ENCODE results near the gene BRICD5. TPM values are rescaled to one million over a fixed set of nuclear protein-coding genes. Genes with fewer than 3 reads are reported as not detected.

The BRICD5 gene
- total RNA-seq, 1 experiment from 2014 or later, result 33.6 TPM

DNA sequence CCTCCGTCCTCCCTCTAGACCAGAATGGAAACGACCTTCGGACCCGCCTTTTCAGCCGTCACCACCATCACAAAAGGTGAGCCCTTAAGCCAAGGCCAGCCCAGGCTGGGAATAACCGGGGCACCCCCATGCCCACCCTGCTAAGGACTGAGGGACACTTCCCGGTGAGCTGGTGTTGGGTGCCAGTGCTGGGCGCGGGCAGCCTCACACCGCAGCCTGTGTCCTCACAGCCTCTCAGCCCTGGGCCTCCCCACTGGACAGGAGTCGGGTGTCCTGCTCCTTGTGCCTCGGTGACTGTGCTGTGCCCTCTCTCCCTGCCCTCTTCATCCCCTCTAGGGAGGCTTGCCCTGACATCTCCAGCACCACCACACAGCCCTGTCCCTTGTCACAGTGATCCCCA lies 44.8 kb downstream of the BRICD5 start:
- DNase-seq (ENCODE audit: low spot score), result no peak

DNA sequence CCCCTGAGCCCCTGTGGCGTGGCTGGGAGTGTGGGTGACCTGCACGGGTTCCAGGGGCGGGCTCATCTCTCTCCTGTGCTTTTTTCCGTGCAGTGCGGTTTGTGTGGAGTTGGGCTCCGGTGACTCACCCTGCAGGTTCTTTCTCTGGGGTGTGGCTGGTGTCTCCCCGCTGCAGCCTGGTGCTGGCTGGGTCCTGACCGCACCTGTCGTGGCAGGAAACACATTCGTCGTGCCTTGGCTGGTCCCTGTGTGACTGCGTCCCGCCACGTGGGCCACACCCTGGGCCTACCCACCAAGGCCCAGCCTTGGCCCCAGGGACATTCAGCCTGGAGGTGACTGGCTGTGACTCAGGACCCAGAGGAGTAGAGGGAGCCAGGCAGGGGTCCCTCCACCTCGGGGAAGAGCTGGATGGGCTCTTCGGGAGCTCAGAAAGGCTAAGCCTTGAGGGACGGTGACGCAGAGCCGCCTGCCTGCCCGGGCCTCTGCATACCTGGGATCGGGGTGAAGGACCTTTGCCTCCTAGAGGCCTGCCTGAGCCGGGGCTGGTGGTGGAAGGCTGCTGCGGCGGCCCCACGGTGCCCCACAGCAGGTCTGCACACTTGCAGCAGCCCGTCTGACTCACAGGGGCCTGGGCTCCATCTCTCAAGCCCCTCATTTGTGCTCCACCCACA lies 47.3 kb downstream of the BRICD5 start:
- DNase-seq (ENCODE audit: low spot score), result peak; percentile 81

DNA sequence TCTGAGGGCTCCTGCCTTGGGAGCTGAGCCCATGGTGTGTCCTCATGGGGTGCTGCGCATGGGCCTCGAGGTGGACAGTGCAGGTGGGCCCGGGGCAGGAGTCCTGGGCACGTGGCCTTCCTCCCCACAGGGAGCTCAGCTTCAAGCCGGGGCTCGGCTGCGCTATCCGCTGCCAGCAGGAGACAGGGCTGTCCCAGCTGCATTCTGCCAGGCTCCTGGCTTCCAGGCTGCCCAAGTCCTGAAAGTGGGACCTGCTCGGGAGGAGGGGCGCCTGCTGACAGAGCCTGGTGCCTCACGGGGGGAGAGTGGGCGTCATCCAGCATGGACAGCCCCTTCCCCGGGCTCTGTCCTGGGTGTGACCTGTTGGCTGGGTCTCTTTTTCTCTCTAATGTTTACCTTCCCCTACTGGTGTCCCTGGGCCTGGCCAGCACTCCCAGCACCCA lies 48.0 kb downstream of the BRICD5 start:
- peak; percentile 43 for DNase-seq (ENCODE audit: low spot score)

DNA sequence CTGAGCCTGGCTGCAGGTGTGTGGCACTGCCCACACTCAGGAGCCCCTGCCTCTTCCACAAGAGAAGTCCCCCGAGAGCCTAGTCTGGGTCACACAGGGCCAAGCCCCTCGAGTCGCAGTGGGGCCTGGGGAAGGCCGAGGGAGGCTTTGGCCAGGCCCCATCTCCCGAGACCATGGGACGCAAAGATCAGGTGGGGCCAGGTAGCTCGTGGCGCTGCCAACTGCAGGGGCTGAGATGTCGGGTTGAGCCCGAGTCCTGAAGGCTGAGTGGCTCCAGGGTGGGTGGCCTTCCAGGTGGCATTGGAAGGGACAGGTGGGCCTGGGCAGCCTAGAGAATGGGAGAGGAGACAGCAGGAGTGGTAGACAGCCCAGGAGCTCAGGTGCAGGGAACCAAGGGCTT lies 48.8 kb downstream of the BRICD5 start:
- no peak for DNase-seq (ENCODE audit: low spot score)

DNA sequence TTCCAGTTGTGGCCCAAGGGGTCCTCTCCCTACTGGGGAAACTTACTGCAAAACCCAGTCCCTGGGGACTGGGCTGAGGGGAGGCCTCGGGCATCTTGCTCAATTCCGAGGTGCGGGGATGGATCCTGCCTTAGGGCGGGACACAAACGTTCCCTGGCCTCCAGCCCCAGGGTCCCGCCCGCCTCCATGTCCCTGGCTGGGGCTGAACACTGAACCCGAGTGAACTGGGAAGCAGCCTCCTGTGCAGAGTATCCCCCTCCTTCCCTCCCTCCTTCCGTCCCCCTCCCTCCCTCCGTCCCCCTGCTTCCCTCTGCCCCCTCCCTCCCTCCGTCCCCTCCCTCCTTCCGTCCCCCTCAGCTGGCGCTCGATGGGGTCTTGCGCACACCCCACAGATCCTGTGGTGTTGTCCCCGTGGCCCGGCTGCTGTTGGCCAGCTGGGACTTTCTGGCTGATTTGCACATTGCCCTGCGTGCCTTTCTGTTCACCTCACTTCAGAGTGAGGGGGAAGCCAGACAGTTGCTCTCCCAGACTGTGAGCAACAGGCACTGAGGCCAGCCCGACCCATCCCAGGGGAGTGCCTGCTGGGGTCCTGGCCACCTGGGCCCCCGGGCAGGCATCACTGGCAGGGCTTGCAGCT lies 49.6 kb downstream of the BRICD5 start:
- DNase-seq (ENCODE audit: low spot score), result no peak

Other genes with a start within 250 kb of the BRICD5 start
- 4,154 and 4,232 TPM in 2 replicates for gene RPS2, start 246.0 kb downstream of the BRICD5 start, total RNA-seq (2014; rRNA removed; shearing (Covaris generic))
- not detected in 2 replicates for gene RNF151, start 244.0 kb downstream of the BRICD5 start, total RNA-seq (2014; rRNA removed; shearing (Covaris generic))
- gene TBL3, start 238.8 kb downstream of the BRICD5 start, total RNA-seq (2014; rRNA removed; shearing (Covaris generic)), result 134 and 140 TPM in 2 replicates
- 141 and 161 TPM in 2 replicates for gene NOXO1, start 229.4 kb downstream of the BRICD5 start, total RNA-seq (2014; rRNA removed; shearing (Covaris generic))
- gene GFER, start 226.7 kb downstream of the BRICD5 start, total RNA-seq (2014; rRNA removed; shearing (Covaris generic)), result 51.7 and 70.3 TPM in 2 replicates
- gene SYNGR3, start 220.9 kb downstream of the BRICD5 start, total RNA-seq (2014; rRNA removed; shearing (Covaris generic)), result 1.9 and 2.3 TPM in 2 replicates
- 42.9 and 49.0 TPM in 2 replicates for gene ZNF598, start 201.0 kb downstream of the BRICD5 start, total RNA-seq (2014; rRNA removed; shearing (Covaris generic))
- gene NPW, start 191.1 kb downstream of the BRICD5 start, total RNA-seq (2014; rRNA removed; shearing (Covaris generic)), result 0.91 and 2.7 TPM in 2 replicates
- gene NHERF2, start 184.0 kb downstream of the BRICD5 start, total RNA-seq (2014; rRNA removed; shearing (Covaris generic)), result 258 and 259 TPM in 2 replicates
- 157 and 215 TPM in 2 replicates for gene NTHL1, start 163.0 kb downstream of the BRICD5 start, total RNA-seq (2014; rRNA removed; shearing (Covaris generic))
- 75.1 and 85.0 TPM in 2 replicates for gene TSC2, start 162.9 kb downstream of the BRICD5 start, total RNA-seq (2014; rRNA removed; shearing (Covaris generic))
- gene PKD1, start 75.0 kb downstream of the BRICD5 start, total RNA-seq (2014; rRNA removed; shearing (Covaris generic)), result 72.1 and 74.7 TPM in 2 replicates
- gene RAB26, start 62.2 kb downstream of the BRICD5 start, total RNA-seq (2014; rRNA removed; shearing (Covaris generic)), result 13.4 and 24.9 TPM in 2 replicates
- 166 and 170 TPM in 2 replicates for gene TRAF7, start 55.1 kb downstream of the BRICD5 start, total RNA-seq (2014; rRNA removed; shearing (Covaris generic))
- gene CASKIN1, start 14.3 kb downstream of the BRICD5 start, total RNA-seq (2014; rRNA removed; shearing (Covaris generic)), result 0.08 and 2.5 TPM in 2 replicates
- gene MLST8, start 5.4 kb downstream of the BRICD5 start, total RNA-seq (2014; rRNA removed; shearing (Covaris generic)), result 98.9 and 117 TPM in 2 replicates
- gene PGP, start 4.0 kb upstream of the BRICD5 start, total RNA-seq (2014; rRNA removed; shearing (Covaris generic)), result 82.0 and 98.7 TPM in 2 replicates
- gene E4F1, start 12.7 kb upstream of the BRICD5 start, total RNA-seq (2014; rRNA removed; shearing (Covaris generic)), result 83.8 and 87.2 TPM in 2 replicates
- gene DNASE1L2, start 25.6 kb upstream of the BRICD5 start, total RNA-seq (2014; rRNA removed; shearing (Covaris generic)), result 0.99 and 3.1 TPM in 2 replicates
- 160 and 162 TPM in 2 replicates for gene ECI1, start 40.7 kb upstream of the BRICD5 start, total RNA-seq (2014; rRNA removed; shearing (Covaris generic))
- 213 and 226 TPM in 2 replicates for gene RNPS1, start 57.3 kb upstream of the BRICD5 start, total RNA-seq (2014; rRNA removed; shearing (Covaris generic))
- gene ABCA3, start 129.9 kb upstream of the BRICD5 start, total RNA-seq (2014; rRNA removed; shearing (Covaris generic)), result under 0.01 and 2.5 TPM in 2 replicates
- gene CCNF, start 218.6 kb upstream of the BRICD5 start, total RNA-seq (2014; rRNA removed; shearing (Covaris generic)), result 64.9 and 68.1 TPM in 2 replicates
- gene TEDC2, start 249.2 kb upstream of the BRICD5 start, total RNA-seq (2014; rRNA removed; shearing (Covaris generic)), result 53.8 and 58.0 TPM in 2 replicates

Data from HT-29 (cell line).